IPS-NIHi7 (cell line): ENCODE measurements around the gene SELENOI.

Experiments
- DNase-seq: peaks from one replicate; pipeline ENCODE4 v3.0.0; 2012; ENCODE audit warnings: mixed read lengths; ENCODE audit errors: extremely low spot score

SELENOI gene

GRCh38 chr2:26410764-26411243 is 64.9 kb downstream of the SELENOI start:
- no peak for DNase-seq

GRCh38 chr2:26411419-26411818 is 65.5 kb downstream of the SELENOI start:
- DNase-seq, result no peak

DNA sequence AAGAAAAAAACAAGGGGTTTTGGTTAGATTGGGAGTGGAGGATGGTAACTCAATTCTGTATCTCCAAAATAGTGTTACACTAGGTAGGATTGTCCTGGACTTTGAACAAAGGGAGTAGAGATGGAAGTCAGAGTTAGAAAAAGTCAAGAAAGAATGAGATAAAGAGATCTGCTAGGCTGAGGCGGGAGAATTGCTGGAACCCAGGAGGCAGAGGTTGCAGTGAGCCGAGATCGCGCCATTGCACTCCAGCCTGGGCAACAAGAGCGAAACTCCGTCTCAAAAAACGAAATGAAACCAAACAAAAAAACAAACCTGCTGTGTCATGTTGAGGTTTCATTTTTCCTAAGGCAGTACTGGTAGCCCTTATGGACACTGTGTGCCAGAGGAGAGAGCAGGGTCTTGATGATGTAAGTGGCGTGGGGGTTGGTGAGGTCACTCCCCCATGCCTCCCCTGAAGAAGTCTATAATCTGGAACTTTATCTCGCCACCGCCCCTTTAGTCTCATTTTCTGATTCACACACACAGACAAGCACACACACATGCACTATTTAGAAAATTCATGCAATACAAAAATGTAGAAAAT is 66.2 kb downstream of the SELENOI start:
- DNase-seq, result no peak

GRCh38 chr2:26414311-26414710 is 68.4 kb downstream of the SELENOI start:
- no peak for DNase-seq

- no peak for DNase-seq
These were observed 76.0 kb downstream of the SELENOI start for GRCh38 chr2:26421961-26422360.

GRCh38 chr2:26422947-26423629 is 77.1 kb downstream of the SELENOI start:
- peak; percentile 36 for DNase-seq

GRCh38 chr2:26423750-26424149 is 77.8 kb downstream of the SELENOI start:
- DNase-seq, result no peak

DNA sequence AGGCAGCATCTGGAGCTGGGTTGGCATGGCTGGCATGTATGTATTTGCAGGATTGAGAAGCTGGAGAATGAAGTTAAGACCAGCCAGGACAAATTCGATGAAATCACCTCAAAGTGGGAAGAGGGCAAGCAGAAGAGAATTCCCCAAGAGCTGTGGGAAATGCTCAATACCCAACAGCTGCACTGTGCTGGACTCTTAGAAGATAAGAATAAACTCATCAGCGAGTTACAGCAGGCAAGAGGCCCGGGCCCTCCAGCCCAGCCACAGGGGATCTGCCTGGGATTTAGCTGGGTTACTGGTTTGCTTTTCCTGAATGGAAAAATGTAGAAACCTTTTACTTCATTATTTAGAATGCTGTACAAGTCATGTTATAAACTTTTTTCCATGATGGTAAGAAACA is 78.3 kb downstream of the SELENOI start:
- DNase-seq, result no peak

DNA sequence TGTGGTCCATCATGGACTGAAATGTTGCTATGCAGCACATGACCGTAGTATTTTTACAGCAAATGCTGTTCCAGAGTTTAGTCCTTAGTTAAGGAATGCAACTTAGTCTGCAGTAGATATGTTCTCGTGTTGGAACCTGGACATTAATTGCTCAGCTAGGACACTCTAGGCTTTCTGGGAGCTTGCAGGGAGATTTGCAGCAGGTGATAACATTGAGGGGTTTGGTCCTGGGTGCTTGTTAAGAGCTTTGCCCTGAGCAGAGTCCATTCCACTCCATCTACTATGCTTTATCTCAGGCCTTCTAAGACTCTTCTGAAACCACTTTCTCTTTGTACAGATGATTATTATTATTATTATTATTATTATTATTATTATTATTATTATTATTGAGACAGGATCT is 82.9 kb downstream of the SELENOI start:
- DNase-seq, result no peak

DNA sequence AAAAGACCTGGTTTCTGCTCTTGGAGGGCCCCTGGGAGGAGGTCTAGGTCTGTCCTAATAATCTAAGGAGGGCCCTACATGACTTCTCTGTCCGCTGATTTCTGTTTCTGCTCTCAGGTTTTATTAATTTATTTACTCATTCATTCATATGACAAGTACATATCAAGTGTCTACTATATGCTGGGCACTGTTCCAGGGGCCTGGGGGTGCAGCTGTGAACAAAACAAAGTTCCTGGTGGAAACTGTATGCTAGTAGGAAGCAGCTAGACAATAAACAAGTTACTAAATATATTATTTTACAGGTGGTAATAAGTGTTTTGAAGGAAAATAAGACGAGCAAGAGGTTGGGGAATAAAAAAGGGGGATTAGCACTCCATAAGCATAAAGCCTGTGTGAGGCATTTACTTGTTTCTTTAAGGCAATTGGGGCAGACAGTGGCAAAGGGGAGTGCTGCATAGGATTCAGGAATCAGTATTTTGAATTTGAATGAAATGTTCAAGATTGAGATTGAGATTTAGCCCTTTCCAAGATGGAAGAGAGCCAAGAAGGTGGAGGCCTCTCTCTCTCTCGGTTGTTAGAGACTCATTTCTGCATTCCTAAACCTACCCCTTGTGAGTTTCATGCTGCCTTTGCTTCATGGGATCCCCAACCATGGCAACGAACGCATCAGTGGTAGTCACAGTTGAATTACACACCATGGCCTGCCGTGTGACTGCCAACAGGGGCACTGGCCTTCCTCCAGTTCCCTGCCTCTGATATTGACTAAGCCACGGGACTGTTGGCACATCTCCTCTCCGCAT is 84.0 kb downstream of the SELENOI start:
- no peak for DNase-seq

DNA sequence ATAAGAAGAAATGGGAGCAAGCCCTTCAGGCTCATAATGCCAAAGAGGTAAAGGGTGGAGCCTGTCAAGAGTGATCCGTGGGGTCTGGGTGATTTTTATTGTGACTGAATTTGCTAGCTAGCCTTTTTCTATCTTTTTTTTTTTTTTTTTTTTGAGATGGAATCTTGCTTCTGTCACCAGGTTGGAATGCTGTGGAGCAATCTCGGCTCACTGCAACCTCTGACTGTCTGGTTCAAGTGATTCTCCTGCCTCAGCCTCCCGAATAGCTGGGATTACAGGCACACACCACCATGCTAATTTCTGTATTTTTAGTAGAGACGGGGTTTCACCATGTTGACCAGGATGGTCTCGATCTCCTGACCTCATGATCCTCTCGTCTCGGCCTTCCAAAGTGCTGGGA is 84.9 kb downstream of the SELENOI start:
- no peak for DNase-seq

- DNase-seq, result no peak
These were observed 86.4 kb downstream of the SELENOI start for GRCh38 chr2:26432363-26432762.

GRCh38 chr2:26432859-26433258 is 86.9 kb downstream of the SELENOI start:
- DNase-seq, result no peak

DNA sequence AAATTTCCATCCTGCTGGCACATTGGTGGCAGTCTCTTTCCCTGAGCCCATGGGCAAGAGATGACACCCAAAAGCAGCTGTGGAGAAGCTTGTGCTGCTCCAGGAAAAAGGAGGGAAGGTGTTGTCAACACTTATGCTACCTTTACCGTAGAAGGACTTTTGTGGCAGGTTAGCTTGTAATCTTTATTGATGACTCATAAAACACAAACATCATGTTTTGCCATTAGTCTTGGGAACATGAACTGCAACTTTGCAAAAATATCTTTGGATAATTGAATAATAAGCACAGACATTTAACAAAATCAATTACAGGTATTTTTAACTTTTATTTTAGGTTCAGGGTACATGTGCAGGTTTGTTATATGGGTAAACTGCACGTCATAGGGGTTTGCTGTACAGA is 89.2 kb downstream of the SELENOI start:
- no peak for DNase-seq

- no peak for DNase-seq
These were observed 92.6 kb downstream of the SELENOI start for GRCh38 chr2:26438526-26438925.

DNA sequence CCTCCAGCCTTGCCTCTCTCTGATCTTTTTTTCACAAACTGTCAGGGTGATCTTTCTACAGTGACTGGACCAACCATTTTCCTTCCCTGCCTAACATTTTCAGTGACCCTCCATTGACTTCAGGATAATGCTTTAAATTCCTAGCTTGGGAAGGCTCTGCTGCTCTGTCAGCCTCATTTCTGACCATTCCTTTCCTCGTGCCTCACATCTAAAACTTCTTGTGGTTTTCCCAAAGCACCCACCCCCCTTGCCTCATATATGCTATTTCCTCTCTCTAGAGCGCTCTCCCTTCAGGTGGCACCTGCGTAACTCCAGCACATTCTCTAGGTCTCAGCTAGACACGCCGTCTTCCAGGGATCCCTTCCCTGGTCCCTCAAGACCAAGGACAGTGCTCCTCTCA is 93.0 kb downstream of the SELENOI start:
- no peak for DNase-seq

GRCh38 chr2:26442301-26442700 is 96.4 kb downstream of the SELENOI start:
- DNase-seq, result no peak

GRCh38 chr2:26442707-26443106 is 96.8 kb downstream of the SELENOI start:
- DNase-seq, result no peak

DNA sequence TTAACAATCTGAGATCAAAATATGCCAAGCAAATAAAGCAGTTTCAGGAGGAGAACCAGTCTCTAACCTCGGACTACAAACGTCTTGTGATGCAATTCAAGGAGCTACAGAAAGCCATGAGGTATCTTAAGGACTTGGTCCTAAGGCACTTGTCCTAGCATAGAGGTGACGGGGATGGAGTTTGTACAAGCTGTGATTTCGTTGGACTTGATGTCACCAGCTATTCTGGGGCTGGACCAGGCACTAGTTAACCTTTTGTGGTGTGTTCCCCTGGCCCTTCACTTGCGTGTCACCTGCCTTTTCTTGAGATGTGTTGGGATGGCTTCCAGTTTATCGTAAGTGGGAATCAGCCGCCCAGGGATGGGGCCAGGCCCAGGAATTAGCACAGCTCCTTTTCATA is 98.3 kb downstream of the SELENOI start:
- DNase-seq, result no peak
